A549 treated with CpdA at 1 μM for 4 hours (cell line): Measurements from ENCODE around the gene SNRNP25. TPM values are rescaled to one million over a fixed set of nuclear protein-coding genes. Genes with fewer than 3 reads are reported as not detected.

Experiments used
- total RNA-seq: library from RNA; stranded (reverse); fragments of 200-300 nt; extraction: Qiagen RNA extraction; gene quantifications from 5 replicates; pipeline ENCODE4 v1.2.3, GENCODE V29; 2022; ENCODE audit warnings: low read depth

SNRNP25 gene
- total RNA-seq = 59.6 to 78.0 TPM (median 75.6 TPM) in 5 replicates

GRCh38 chr16:53346-54236 is at the start of gene SNRNP25, which contains the start of gene POLR3K:
SNRNP25 (plus strand) TSS chr16:53828; CDS start chr16:54017, 189 bp downstream.
POLR3K (minus strand) TSS chr16:53608; CDS start chr16:53586, 22 bp downstream.

GRCh38 chr16:72561-73548 is 19.2 kb downstream of the SNRNP25 start, which contains the start of gene RHBDF1:
RHBDF1 (minus strand) TSS chr16:72631; CDS start chr16:65015, 7,616 bp downstream.

GRCh38 chr16:77807-78443 is 24.3 kb downstream of the SNRNP25 start, which contains the start of gene MPG:
MPG (plus strand) TSS chr16:78225; CDS start chr16:78310, 85 bp downstream.

Other genes with a start within 250 kb of the SNRNP25 start
- gene POLR3K, start 220 bp upstream of the SNRNP25 start, total RNA-seq = 37.5 to 43.1 TPM (median 41.6 TPM) in 5 replicates
- gene RHBDF1, start 18.8 kb downstream of the SNRNP25 start, total RNA-seq = 19.8 to 32.1 TPM (median 28.4 TPM) in 5 replicates
- gene MPG, start 24.4 kb downstream of the SNRNP25 start, total RNA-seq = 54.2 to 80.9 TPM (median 71.8 TPM) in 5 replicates
- gene NPRL3, start 84.8 kb downstream of the SNRNP25 start, total RNA-seq = 23.1 to 31.0 TPM (median 30.2 TPM) in 5 replicates
- gene HBZ, start 98.8 kb downstream of the SNRNP25 start, total RNA-seq = 0.13 TPM in 1 of 5 replicates, not detected in the others
- not detected in 5 replicates for gene HBM, start 112.2 kb downstream of the SNRNP25 start, total RNA-seq
- gene HBA2, start 119.0 kb downstream of the SNRNP25 start, total RNA-seq = 0.27 to 0.53 TPM (median 0.40 TPM) in 3 of 5 replicates, not detected in the others
- 0.91 to 1.6 TPM (median 1.3 TPM) in 5 replicates for gene HBA1, start 122.9 kb downstream of the SNRNP25 start, total RNA-seq
- 4.6 to 8.4 TPM (median 7.2 TPM) in 5 replicates for gene HBQ1, start 126.6 kb downstream of the SNRNP25 start, total RNA-seq
- gene LUC7L, start 175.6 kb downstream of the SNRNP25 start, total RNA-seq = 46.2 to 59.0 TPM (median 55.7 TPM) in 5 replicates
- 43.8 to 50.6 TPM (median 45.5 TPM) in 5 replicates for gene FAM234A, start 181.0 kb downstream of the SNRNP25 start, total RNA-seq
- 3.7 to 5.5 TPM (median 4.1 TPM) in 5 replicates for gene RGS11, start 222.1 kb downstream of the SNRNP25 start, total RNA-seq
- gene ARHGDIG, start 226.8 kb downstream of the SNRNP25 start, total RNA-seq = 1.8 to 3.8 TPM (median 2.5 TPM) in 5 replicates
- gene PDIA2, start 229.3 kb downstream of the SNRNP25 start, total RNA-seq = 0.23 to 0.89 TPM (median 0.57 TPM) in 4 of 5 replicates, not detected in the other